A549 (cell line): ENCODE data around the gene CHD9.

Source experiments
- BHLHE40 ChIP-seq: IDR thresholded peaks from 2 replicates; pipeline ENCODE4 v1.6.1; 2012; ENCODE audit warnings: low read depth, low read length, inconsistent platforms
- EP300 ChIP-seq, 2 experiments: fragments of >200 bp; sonication (Bioruptor Twin); formaldehyde crosslinking; IDR thresholded peaks; 2 replicates in 1 of 2; 3 replicates in 1 of 2; pipeline ENCODE4 v1.6.1; 2016 to 2017
- FOSL2 ChIP-seq, 2 experiments: fragments of 450-650 bp in 1 of 2; fragments of >200 bp in 1 of 2; sonication (Bioruptor Twin) in 1 of 2; formaldehyde crosslinking; IDR thresholded peaks; 2 replicates each; pipeline versions ENCODE4 v1.5.0 to v1.6.1; 2016 to 2020; ENCODE audit warnings: mild to moderate bottlenecking in 1 of 2, moderate library complexity in 1 of 2
- RAD21 ChIP-seq, 2 experiments: fragments of >200 bp in 1 of 2; sonication (Bioruptor Twin) in 1 of 2; formaldehyde crosslinking in 1 of 2; IDR thresholded peaks in 1 of 2; conservative IDR thresholded peaks in 1 of 2; 2 replicates in 1 of 2; 3 replicates in 1 of 2; pipeline ENCODE4 v1.6.1; 2012 to 2018; ENCODE audit warnings: inconsistent platforms in 1 of 2
- TP53 ChIP-seq: fragments of 250-450 bp; sonication (Bioruptor Pico); IDR thresholded peaks from 2 replicates; pipeline ENCODE4 v1.5.0; 2021; ENCODE audit warnings: mild to moderate bottlenecking, moderate library complexity
- TF ChIP-seq, protein P1 (sequence below): fragments of >200 bp; sonication (Bioruptor Twin); formaldehyde crosslinking; IDR thresholded peaks from 3 replicates; pipeline ENCODE4 v1.5.1; 2016

DNA sequence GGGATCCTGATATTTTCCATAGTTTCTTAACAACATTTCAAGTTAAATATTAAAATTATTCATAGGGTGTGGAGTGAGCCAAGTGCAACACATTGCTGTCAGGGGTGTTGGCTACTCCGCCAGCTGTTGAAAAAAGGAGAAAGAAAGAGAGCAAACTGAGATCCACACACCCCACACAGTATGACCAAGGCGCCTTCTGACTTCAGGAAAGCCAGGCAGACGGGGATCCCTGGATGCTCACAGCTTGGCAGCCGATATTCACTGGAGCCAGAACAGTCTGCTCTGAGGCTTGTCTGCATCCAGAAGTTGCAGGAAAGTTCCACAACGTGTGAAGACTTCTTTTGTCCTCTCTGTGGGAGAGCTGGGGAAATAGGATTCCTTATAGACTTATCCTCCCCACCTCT lies 11.4 kb upstream of the CHD9 start:
- TF ChIP-seq TP53 (CRISPR knock-in tag) (no peak), RAD21 (conservative IDR thresholded peaks at IDR 0.05 in 1 of 2, IDR thresholded peaks at IDR 0.05 in 1 of 2) (no peak), BHLHE40 (no peak), FOSL2 (IDR thresholded peaks at IDR 0.05) (no peak), FOSL2 (CRISPR knock-in tag; IDR thresholded peaks at IDR 0.05) (no peak), EP300 (IDR thresholded peaks at IDR 0.05) (no peak)
- TF ChIP-seq, protein P1, sequence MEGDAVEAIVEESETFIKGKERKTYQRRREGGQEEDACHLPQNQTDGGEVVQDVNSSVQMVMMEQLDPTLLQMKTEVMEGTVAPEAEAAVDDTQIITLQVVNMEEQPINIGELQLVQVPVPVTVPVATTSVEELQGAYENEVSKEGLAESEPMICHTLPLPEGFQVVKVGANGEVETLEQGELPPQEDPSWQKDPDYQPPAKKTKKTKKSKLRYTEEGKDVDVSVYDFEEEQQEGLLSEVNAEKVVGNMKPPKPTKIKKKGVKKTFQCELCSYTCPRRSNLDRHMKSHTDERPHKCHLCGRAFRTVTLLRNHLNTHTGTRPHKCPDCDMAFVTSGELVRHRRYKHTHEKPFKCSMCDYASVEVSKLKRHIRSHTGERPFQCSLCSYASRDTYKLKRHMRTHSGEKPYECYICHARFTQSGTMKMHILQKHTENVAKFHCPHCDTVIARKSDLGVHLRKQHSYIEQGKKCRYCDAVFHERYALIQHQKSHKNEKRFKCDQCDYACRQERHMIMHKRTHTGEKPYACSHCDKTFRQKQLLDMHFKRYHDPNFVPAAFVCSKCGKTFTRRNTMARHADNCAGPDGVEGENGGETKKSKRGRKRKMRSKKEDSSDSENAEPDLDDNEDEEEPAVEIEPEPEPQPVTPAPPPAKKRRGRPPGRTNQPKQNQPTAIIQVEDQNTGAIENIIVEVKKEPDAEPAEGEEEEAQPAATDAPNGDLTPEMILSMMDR: no peak
